Upper lobe of left lung (tissue), 6 donors: ENCODE measurements around the gene PRR33. TPM values are rescaled to one million over a fixed set of nuclear protein-coding genes. Genes with fewer than 3 reads are reported as not detected.
A peak's percentile ranks its signal among the peaks of the same experiment; 100 is the strongest.

Source experiments
- ATAC-seq, 2 donors: fragments of 200-7000 bp; cut with Tn5 transposase; one replicate each; pipeline ENCODE4 v1.9.1; 2022; ENCODE audit warnings: mild to moderate bottlenecking in 2 of 2, moderate library complexity in 2 of 2; ENCODE audit not compliant: low FRiP score in 2 of 2
- DNase-seq, 2 donors: peaks; one replicate each; pipeline ENCODE4 v3.0.0-alpha.2; 2019 to 2020
- H3K27ac ChIP-seq, 4 donors: fragments of 200-600 bp; sonication (generic); one replicate each; pipeline ENCODE4 v1.5.1; 2016 to 2019
- H3K27me3 ChIP-seq, 4 donors: fragments of 200-600 bp; sonication (generic); one replicate each; pipeline ENCODE4 v1.5.1; 2017 to 2019
- H3K36me3 ChIP-seq, 4 donors: fragments of 200-600 bp; sonication (generic); one replicate each; pipeline ENCODE4 v1.5.1; 2016 to 2019
- H3K4me1 ChIP-seq, 4 donors: fragments of 200-600 bp; sonication (generic); one replicate each; pipeline ENCODE4 v1.5.1; 2018 to 2019
- H3K4me3 ChIP-seq, 4 donors: fragments of 200-600 bp; sonication (generic); one replicate each; pipeline ENCODE4 v1.5.1; 2017 to 2019; ENCODE audit warnings: mild to moderate bottlenecking in 2 of 4, moderate library complexity in 1 of 4
- H3K9me3 ChIP-seq, 4 donors: fragments of 200-600 bp; sonication (generic); one replicate each; pipeline ENCODE4 v1.5.1; 2018 to 2019
- CTCF ChIP-seq, 6 experiments: fragments of 450-650 bp in 4 of 6; fragments of 200-600 bp in 2 of 6; sonication (generic) in 2 of 6; IDR thresholded peaks; one replicate each; pipeline ENCODE4 v1.5.1; 2016 to 2019; ENCODE audit warnings: antibody characterized with exemption in 6 of 6
- EP300 ChIP-seq, 4 donors: sonication (generic); formaldehyde crosslinking; IDR thresholded peaks; one replicate each; pipeline ENCODE4 v1.5.1; 2017; ENCODE audit warnings: antibody characterized with exemption in 4 of 4, control low read depth in 2 of 4
- POLR2A ChIP-seq, 4 donors: fragments of 450-650 bp; IDR thresholded peaks; one replicate each; pipeline ENCODE4 v1.5.1; 2016 to 2017; ENCODE audit warnings: antibody characterized with exemption in 4 of 4, mild to moderate bottlenecking in 2 of 4
- POLR2AphosphoS5 ChIP-seq, 2 donors: sonication (generic); formaldehyde crosslinking; IDR thresholded peaks; one replicate each; pipeline ENCODE4 v1.5.1; 2017; ENCODE audit warnings: antibody characterized with exemption in 2 of 2
- WGBS, 2 donors: methylation state at CpG; one replicate each; pipeline ENCODE4 v1.1.5; 2017 to 2018; 5-methylcytosine and 5-hydroxymethylcytosine counted together
- total RNA-seq, 6 donors: library from RNA; depleted of rRNA in 4 of 6; stranded (reverse); fragments of >200 nt in 4 of 6; gene quantifications; one replicate each; pipeline versions ENCODE4 v1.1.0 to v1.2.1, GENCODE V29; 2016 to 2021
- donor health status: DM: no; HTN: no; CAD: no; lungs with moderate emphysema.
- donor health status: DM: no; HTN: yes; CAD: no; lungs with severe emphysema.

PRR33 gene
- total RNA-seq, 6 donors from 2014 or later, result not detected

- Histone ChIP-seq H3K4me3 (no peak overlapping the region), H3K9me3 (no peaks in the 10 kb centered on the region), H3K27me3 (no peaks in the 10 kb centered on the region), H3K27ac (no peak overlapping the region), H3K4me1 (peaks cover 3 to 22% (median 4%) of the 10 kb centered on the region in 4 donors), H3K36me3 (no peaks in the 10 kb centered on the region)
- TF ChIP-seq CTCF (IDR thresholded peaks at IDR 0.05) (no peak), POLR2A (IDR thresholded peaks at IDR 0.05) (no peak), EP300 (IDR thresholded peaks at IDR 0.05) (no peak), POLR2AphosphoS5 (IDR thresholded peaks at IDR 0.05) (no peak)
- DNase-seq (peak in 1 of 2 donors; percentile 53), ATAC-seq (peak in 1 of 2 donors; percentile 36)
- WGBS, 2 donors, result 83 to 85% methylated on average over 8 to 9 of the region's 9 CpGs
These were observed 33.5 kb downstream of the PRR33 start for GRCh38 chr11:1858154-1858553.

DNA sequence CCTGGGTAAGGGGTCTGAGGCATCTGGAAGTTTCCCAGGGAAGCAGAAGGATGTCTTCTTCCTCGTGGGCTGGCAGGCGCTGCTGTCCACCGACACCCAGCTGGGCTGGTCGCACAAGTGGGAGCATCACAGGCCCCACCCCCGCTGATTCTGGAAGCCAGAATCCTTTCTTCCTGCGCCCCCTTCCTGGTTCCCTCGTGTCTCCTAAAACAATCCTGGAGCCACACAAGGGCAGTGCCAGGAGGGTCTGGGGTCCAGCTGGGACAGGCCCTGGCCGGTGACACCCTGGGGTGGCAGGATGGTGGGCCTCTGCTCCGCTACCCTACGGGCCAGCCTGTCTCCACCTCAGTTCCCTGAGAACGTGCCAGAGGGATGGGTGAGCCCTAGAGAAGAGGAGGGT, 34.6 kb downstream of the PRR33 start:
- WGBS, 2 donors, result 80 to 84% methylated on average over 2 to 9 of the region's 11 CpGs

DNA sequence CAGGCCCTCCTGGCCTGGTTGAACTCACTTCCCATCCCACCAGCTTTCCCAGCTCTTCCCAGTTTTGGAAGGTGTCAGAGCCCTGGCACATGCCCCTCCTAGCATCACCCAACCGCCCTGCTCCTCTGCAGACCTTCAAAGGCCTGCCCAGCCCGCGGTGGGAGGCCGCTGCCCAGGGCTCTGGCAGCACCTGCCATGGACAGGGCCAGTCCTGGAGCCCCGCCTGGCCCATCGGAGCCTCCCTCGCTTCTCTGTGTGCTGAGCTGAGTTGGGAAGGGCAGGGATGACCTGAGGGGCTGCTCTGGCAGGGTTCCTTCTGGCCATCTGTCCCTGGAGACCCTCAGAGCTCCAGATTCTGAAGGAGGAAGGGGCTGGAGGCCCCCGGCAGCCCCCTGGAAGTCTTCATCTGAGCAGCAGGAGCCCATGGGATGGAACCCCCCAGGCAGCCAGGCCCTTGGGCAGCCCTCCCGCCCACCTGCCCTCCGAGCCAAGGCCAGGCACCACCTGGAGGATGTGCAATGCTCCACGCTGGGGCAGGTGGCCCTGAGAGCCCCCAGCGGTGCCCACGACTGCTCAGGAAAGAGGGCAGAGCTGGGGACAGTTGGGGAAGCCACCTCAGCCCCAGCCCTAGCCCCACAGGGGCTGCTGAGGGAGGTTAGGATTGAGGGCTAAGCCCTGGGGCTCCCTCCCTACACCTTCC, 35.2 kb downstream of the PRR33 start:
- Histone ChIP-seq H3K9me3 (no peaks in the 10 kb centered on the region), H3K27me3 (no peaks in the 10 kb centered on the region), H3K27ac (no peak overlapping the region), H3K4me1 (peaks cover 4 to 30% (median 10%) of the 10 kb centered on the region in 4 donors), H3K4me3 (no peak overlapping the region), H3K36me3 (no peaks in the 10 kb centered on the region)
- ATAC-seq, result no peak
- WGBS, 2 donors, result 87 to 96% methylated on average over 4 to 13 of the region's 13 CpGs
- TF ChIP-seq POLR2AphosphoS5 (IDR thresholded peaks at IDR 0.05) (no peak), CTCF (IDR thresholded peaks at IDR 0.05) (no peak), EP300 (IDR thresholded peaks at IDR 0.05) (no peak), POLR2A (IDR thresholded peaks at IDR 0.05) (no peak)
- DNase-seq, result peak in 1 of 2 donors; percentile 68

More for the DNA sequence above, 34.6 kb downstream of the PRR33 start:
- peaks cover 0 to 24% (median 5%) of the 10 kb centered on the region in 4 donors for H3K4me1 ChIP-seq
- H3K4me3 ChIP-seq, result no peak overlapping the region
- TF ChIP-seq POLR2A (IDR thresholded peaks at IDR 0.05), result no peak
- no peak for TF ChIP-seq EP300 (IDR thresholded peaks at IDR 0.05)
- TF ChIP-seq CTCF (IDR thresholded peaks at IDR 0.05), result no peak
- no peak for TF ChIP-seq POLR2AphosphoS5 (IDR thresholded peaks at IDR 0.05)
- no peak overlapping the region for H3K27ac ChIP-seq
- no peaks in the 10 kb centered on the region for H3K36me3 ChIP-seq
- H3K27me3 ChIP-seq, result no peaks in the 10 kb centered on the region
- DNase-seq (peak in 1 of 2 donors; percentile 44), ATAC-seq (no peak)
- no peaks in the 10 kb centered on the region for H3K9me3 ChIP-seq

DNA sequence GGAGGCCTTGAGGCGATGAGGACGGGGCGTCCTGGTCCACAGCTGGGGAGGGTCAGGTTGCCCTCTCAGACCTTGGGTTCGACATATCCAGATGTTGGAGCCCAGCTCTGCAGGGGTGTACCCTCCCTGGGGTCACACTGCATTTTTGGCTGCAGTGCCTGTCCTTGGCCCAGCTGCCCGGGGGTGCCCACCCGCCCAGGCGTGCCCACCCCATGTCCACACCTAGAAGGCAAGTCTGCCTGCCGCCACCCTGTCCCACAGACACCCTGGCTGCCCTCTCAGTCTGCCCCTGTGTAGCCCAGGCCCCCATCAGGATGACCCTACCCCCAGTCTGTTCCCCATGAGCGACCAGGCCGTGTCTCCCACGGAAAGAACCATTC, 35.8 kb downstream of the PRR33 start:
- WGBS, 2 donors, result 94 to 100% methylated on average over 2 to 8 of the region's 11 CpGs
- DNase-seq (peak in 1 of 2 donors; percentile 58), ATAC-seq (no peak)
- Histone ChIP-seq H3K36me3 (no peaks in the 10 kb centered on the region), H3K9me3 (no peaks in the 10 kb centered on the region), H3K27me3 (no peaks in the 10 kb centered on the region), H3K4me1 (peaks cover 7 to 32% (median 14%) of the 10 kb centered on the region in 4 donors), H3K27ac (no peak overlapping the region), H3K4me3 (no peak overlapping the region)
- TF ChIP-seq POLR2AphosphoS5 (IDR thresholded peaks at IDR 0.05), result no peak
- TF ChIP-seq EP300 (IDR thresholded peaks at IDR 0.05), result no peak

DNA sequence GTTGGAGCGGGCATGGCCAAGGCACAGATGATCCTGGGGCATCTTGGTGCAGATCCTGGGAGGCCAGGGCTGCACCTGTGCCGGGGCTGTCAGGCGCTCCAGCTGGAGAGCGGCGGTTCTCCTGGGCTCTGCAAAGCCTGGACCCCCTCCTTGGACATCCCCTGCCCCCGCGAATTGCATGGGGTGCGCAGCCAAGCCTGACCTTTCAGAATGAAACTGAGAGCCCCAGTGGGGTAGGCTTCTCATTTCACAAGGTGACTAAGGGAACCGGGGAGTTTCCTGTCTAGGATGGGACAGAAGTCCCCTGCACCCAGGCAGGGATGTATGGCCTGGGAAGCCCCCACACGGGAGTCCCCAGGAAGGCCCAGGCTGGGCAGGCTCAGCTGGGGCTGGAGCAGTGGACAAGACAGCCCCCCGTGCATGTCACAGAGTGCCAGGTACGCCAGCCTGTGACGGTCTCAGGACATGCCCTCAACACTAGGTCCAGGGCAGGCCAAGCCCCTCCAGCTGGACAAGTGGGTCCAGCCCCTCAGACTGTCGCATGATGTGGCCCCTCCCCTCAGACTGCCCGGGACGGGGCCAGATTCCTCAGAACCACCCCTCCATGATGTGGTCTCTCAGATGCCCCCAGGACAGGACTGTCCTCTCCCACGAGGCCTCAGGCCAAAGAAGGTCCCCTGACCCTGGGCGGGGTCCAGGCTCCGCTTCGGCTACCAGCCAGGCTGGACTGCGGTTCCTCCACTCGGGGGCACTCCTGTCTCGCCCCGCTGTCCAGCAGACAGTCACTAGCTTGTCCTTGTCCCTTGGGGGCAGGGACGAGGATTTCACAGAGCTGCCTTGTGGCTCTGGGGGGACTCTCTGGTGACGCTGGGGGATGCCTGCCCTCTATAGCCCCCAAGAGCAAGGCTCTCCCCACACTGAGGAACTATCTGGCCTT, 36.5 kb downstream of the PRR33 start:
- Histone ChIP-seq H3K36me3 (no peaks in the 10 kb centered on the region), H3K4me3 (peak overlapping the region in 3 of 4 donors; percentile 33 to 52 (median 43)), H3K27me3 (no peaks in the 10 kb centered on the region), H3K9me3 (no peaks in the 10 kb centered on the region), H3K4me1 (peaks cover 7 to 32% (median 15%) of the 10 kb centered on the region in 4 donors), H3K27ac (peak overlapping the region in 2 of 4 donors; percentile 4 to 86)
- ATAC-seq (no peak), DNase-seq (peak in 1 of 2 donors; percentile 69)
- TF ChIP-seq EP300 (IDR thresholded peaks at IDR 0.05) (no peak), POLR2A (IDR thresholded peaks at IDR 0.05) (no peak), CTCF (IDR thresholded peaks at IDR 0.05) (no peak)
- 80 to 87% methylated on average over 17 to 22 of the region's 26 CpGs for WGBS, 2 donors
